Neuronal stem cell (in vitro differentiated cells): ENCODE measurements around the gene DDC.

Experiments used
- DNase-seq: peaks from one replicate; pipeline ENCODE4 v3.0.0-alpha.2; 2013; ENCODE audit warnings: low spot score
- H2AFZ ChIP-seq: one replicate; pipeline ENCODE4 v1.6.1; 2013; ENCODE audit warnings: mild to moderate bottlenecking, low read length, inconsistent platforms
- H2AK5ac ChIP-seq: 2 replicates; pipeline ENCODE4 v1.6.1; 2013; ENCODE audit warnings: low read depth, mild to moderate bottlenecking, inconsistent platforms, low read length, moderate library complexity, mixed read lengths
- H2BK120ac ChIP-seq: 2 replicates; pipeline ENCODE4 v1.6.1; 2013; ENCODE audit warnings: low read depth, mild to moderate bottlenecking, inconsistent platforms, low read length, moderate library complexity, mixed read lengths
- H2BK12ac ChIP-seq: one replicate; pipeline ENCODE4 v1.6.1; 2013; ENCODE audit warnings: low read length, inconsistent platforms
- H2BK15ac ChIP-seq: 2 replicates; pipeline ENCODE4 v1.6.1; 2013; ENCODE audit warnings: mild to moderate bottlenecking, low read length, inconsistent platforms, mixed read lengths
- H2BK5ac ChIP-seq: one replicate; pipeline ENCODE4 v1.6.1; 2013; ENCODE audit warnings: inconsistent platforms, mild to moderate bottlenecking, low read length, moderate library complexity
- H3K14ac ChIP-seq: one replicate; pipeline ENCODE4 v1.6.1; 2013; ENCODE audit warnings: low read length, inconsistent platforms
- H3K18ac ChIP-seq: 2 replicates; pipeline ENCODE4 v1.6.1; 2013; ENCODE audit warnings: low read length, inconsistent platforms
- H3K23ac ChIP-seq: 2 replicates; pipeline ENCODE4 v1.6.1; 2013; ENCODE audit warnings: low read depth, mild to moderate bottlenecking, mixed read lengths, low read length, inconsistent platforms; ENCODE audit not compliant: poor library complexity
- H3K27ac ChIP-seq: replicated peaks from 3 replicates; pipeline ENCODE4 v1.5.1; 2013; ENCODE audit warnings: low read length, inconsistent platforms
- H3K27me3 ChIP-seq, 3 experiments: 2 replicates each; pipeline ENCODE4 v1.6.1; 2013; ENCODE audit warnings: low read length in 3 of 3, mild to moderate bottlenecking in 2 of 3, inconsistent platforms in 1 of 3, low read depth in 1 of 3, mixed read lengths in 1 of 3, moderate library complexity in 1 of 3; ENCODE audit not compliant: control insufficient read depth in 3 of 3, insufficient read depth in 3 of 3
- H3K36me3 ChIP-seq, 2 donors: replicated peaks in 1 of 2; 2 replicates each; pipeline ENCODE4 v1.6.1; 2013; ENCODE audit warnings: low read length in 2 of 2; ENCODE audit not compliant: control insufficient read depth in 2 of 2, insufficient read depth in 2 of 2
- H3K4ac ChIP-seq: 2 replicates; pipeline ENCODE4 v1.6.1; 2013; ENCODE audit warnings: inconsistent platforms, mild to moderate bottlenecking, low read length, moderate library complexity
- H3K4me1 ChIP-seq, 2 donors: 1 replicate in 1 of 2; 2 replicates in 1 of 2; pipeline ENCODE4 v1.6.1; 2013; ENCODE audit warnings: low read length in 2 of 2, low read depth in 1 of 2; ENCODE audit not compliant: control insufficient read depth in 2 of 2, insufficient read depth in 1 of 2
- H3K4me2 ChIP-seq: one replicate; pipeline ENCODE4 v1.6.1; 2013; ENCODE audit warnings: mild to moderate bottlenecking, low read length, inconsistent platforms; ENCODE audit not compliant: insufficient read depth, poor library complexity, severe bottlenecking
- H3K4me3 ChIP-seq, 2 donors: 2 replicates each; pipeline ENCODE4 v1.5.1; 2013; ENCODE audit warnings: low read length in 2 of 2, mild to moderate bottlenecking in 2 of 2, inconsistent platforms in 1 of 2, moderate library complexity in 1 of 2
- H3K79me1 ChIP-seq: one replicate; pipeline ENCODE4 v1.6.1; 2013; ENCODE audit warnings: low read depth, mild to moderate bottlenecking, inconsistent platforms, low read length, moderate library complexity
- H3K9ac ChIP-seq: one replicate; pipeline ENCODE4 v1.6.1; 2013; ENCODE audit warnings: mild to moderate bottlenecking, low read depth, low read length, inconsistent platforms; ENCODE audit not compliant: poor library complexity
- H3K9me3 ChIP-seq, 2 donors: replicated peaks in 1 of 2; 2 replicates each; pipeline versions ENCODE3 to v1.6.1; 2013; ENCODE audit warnings: low read length in 2 of 2, mild to moderate bottlenecking in 2 of 2, inconsistent platforms in 1 of 2, low read depth in 1 of 2, mixed read lengths in 1 of 2, moderate library complexity in 1 of 2; ENCODE audit not compliant: control insufficient read depth in 2 of 2, insufficient read depth in 1 of 2
- H4K8ac ChIP-seq: one replicate; pipeline ENCODE4 v1.6.1; 2013; ENCODE audit warnings: low read depth, mild to moderate bottlenecking, inconsistent platforms, low read length, moderate library complexity
- H4K91ac ChIP-seq: one replicate; pipeline ENCODE4 v1.6.1; 2013; ENCODE audit warnings: low read length, low read depth, mild to moderate bottlenecking, inconsistent platforms; ENCODE audit not compliant: poor library complexity
- WGBS, 2 donors: extraction: QIAGEN DNeasy Blood & Tissue Kit; methylation state at CpG; one replicate each; pipeline ENCODE4 v1.1.7; 2013; ENCODE audit warnings: missing lambda C conversion rate in 2 of 2, mixed read lengths in 1 of 2; ENCODE audit not compliant: insufficient read length in 2 of 2, insufficient replicate concordance in 1 of 2; ENCODE audit errors: extremely low coverage in 2 of 2; 5-methylcytosine and 5-hydroxymethylcytosine counted together

The DDC gene

GRCh38 chr7:50418526-50419290 is 146.5 kb downstream of the DDC start:
- no peak overlapping the region for H3K27ac ChIP-seq
- WGBS, 2 donors = no CpG with 5 or more reads among the region's 14 CpGs
- no peak overlapping the region for H3K23ac ChIP-seq
- no peak for DNase-seq
- H3K14ac ChIP-seq = no peak overlapping the region
- no peak overlapping the region for H3K9ac ChIP-seq
- no peak overlapping the region for H2BK120ac ChIP-seq
- H2AK5ac ChIP-seq = no peak overlapping the region
- H3K18ac ChIP-seq = no peak overlapping the region
- H2BK5ac ChIP-seq = no peak overlapping the region
- H3K4me1 ChIP-seq = peaks cover 0 to 4% of the 10 kb centered on the region in 2 donors
- H4K8ac ChIP-seq = no peak overlapping the region
- H3K4me3 ChIP-seq = no peak overlapping the region
- no peaks in the 10 kb centered on the region for H3K9me3 ChIP-seq
- no peak overlapping the region for H3K4me2 ChIP-seq
- H2AFZ ChIP-seq = peak overlapping the region; percentile 17
- peaks cover 0 to 2% (median 0%) of the 10 kb centered on the region in 3 experiments for H3K27me3 ChIP-seq
- H4K91ac ChIP-seq = no peak overlapping the region
- no peak overlapping the region for H3K4ac ChIP-seq
- H3K36me3 ChIP-seq = no peaks in the 10 kb centered on the region
- no peaks in the 10 kb centered on the region for H3K79me1 ChIP-seq
- no peak overlapping the region for H2BK12ac ChIP-seq
- no peak overlapping the region for H2BK15ac ChIP-seq

GRCh38 chr7:50418086-50418515 is 147.1 kb downstream of the DDC start:
- H3K18ac ChIP-seq = no peak overlapping the region
- H3K27ac ChIP-seq = no peak overlapping the region
- peaks cover 0 to 4% of the 10 kb centered on the region in 2 donors for H3K4me1 ChIP-seq
- H2BK12ac ChIP-seq = no peak overlapping the region
- peak overlapping the region; percentile 17 for H2AFZ ChIP-seq
- H3K9me3 ChIP-seq = no peaks in the 10 kb centered on the region
- no CpG with 5 or more reads among the region's 4 CpGs for WGBS, 2 donors
- no peaks in the 10 kb centered on the region for H3K79me1 ChIP-seq
- H3K9ac ChIP-seq = no peak overlapping the region
- H3K4me3 ChIP-seq = no peak overlapping the region
- peaks cover 0 to 2% (median 0%) of the 10 kb centered on the region in 3 experiments for H3K27me3 ChIP-seq
- H2BK5ac ChIP-seq = no peak overlapping the region
- no peaks in the 10 kb centered on the region for H3K36me3 ChIP-seq
- H4K91ac ChIP-seq = no peak overlapping the region
- H4K8ac ChIP-seq = no peak overlapping the region
- no peak overlapping the region for H3K23ac ChIP-seq
- no peak overlapping the region for H2AK5ac ChIP-seq
- H2BK15ac ChIP-seq = no peak overlapping the region
- DNase-seq = peak; percentile 60
- no peak overlapping the region for H3K4me2 ChIP-seq
- no peak overlapping the region for H3K4ac ChIP-seq
- no peak overlapping the region for H2BK120ac ChIP-seq
- H3K14ac ChIP-seq = no peak overlapping the region

- no CpG with 5 or more reads among the region's 7 CpGs for WGBS, 2 donors
- H3K23ac ChIP-seq = no peak overlapping the region
- no peak overlapping the region for H2BK120ac ChIP-seq
Observed at GRCh38 chr7:50416527-50417182, 148.6 kb downstream of the DDC start.

GRCh38 chr7:50415844-50416364 is 149.3 kb downstream of the DDC start:
- H3K18ac ChIP-seq = no peak overlapping the region
- WGBS, 2 donors = no CpG with 5 or more reads among the region's 6 CpGs
- H3K23ac ChIP-seq = no peak overlapping the region
- H2BK15ac ChIP-seq = no peak overlapping the region
- no peak overlapping the region for H4K91ac ChIP-seq
- H3K4me2 ChIP-seq = no peak overlapping the region
- H2BK12ac ChIP-seq = no peak overlapping the region
- H3K4me1 ChIP-seq = no peaks in the 10 kb centered on the region
- H3K4me3 ChIP-seq = no peak overlapping the region
- H4K8ac ChIP-seq = no peak overlapping the region
- H3K79me1 ChIP-seq = no peaks in the 10 kb centered on the region
- no peak overlapping the region for H3K9ac ChIP-seq
- H2BK120ac ChIP-seq = no peak overlapping the region
- no peaks in the 10 kb centered on the region for H3K9me3 ChIP-seq
- no peak overlapping the region for H2AK5ac ChIP-seq
- no peak overlapping the region for H3K4ac ChIP-seq
- no peak overlapping the region for H3K27ac ChIP-seq
- no peak for DNase-seq
- no peak overlapping the region for H2AFZ ChIP-seq
- peaks cover 0 to 2% (median 0%) of the 10 kb centered on the region in 3 experiments for H3K27me3 ChIP-seq
- H3K36me3 ChIP-seq = no peaks in the 10 kb centered on the region
- no peak overlapping the region for H3K14ac ChIP-seq
- H2BK5ac ChIP-seq = no peak overlapping the region

More at GRCh38 chr7:50416527-50417182, 148.6 kb downstream of the DDC start:
- H4K8ac ChIP-seq = no peak overlapping the region
- H2BK12ac ChIP-seq = no peak overlapping the region
- no peaks in the 10 kb centered on the region for H3K79me1 ChIP-seq
- H3K9me3 ChIP-seq = no peaks in the 10 kb centered on the region
- no peak overlapping the region for H3K9ac ChIP-seq
- H3K36me3 ChIP-seq = no peaks in the 10 kb centered on the region
- H2BK5ac ChIP-seq = no peak overlapping the region
- no peak overlapping the region for H2AFZ ChIP-seq
- no peak overlapping the region for H2BK15ac ChIP-seq
- H3K4me2 ChIP-seq = no peak overlapping the region
- H3K4me3 ChIP-seq = no peak overlapping the region
- H3K4me1 ChIP-seq = peaks cover 0 to 2% of the 10 kb centered on the region in 2 donors
- no peak overlapping the region for H3K27ac ChIP-seq
- no peak for DNase-seq
- H3K18ac ChIP-seq = no peak overlapping the region
- no peak overlapping the region for H3K14ac ChIP-seq
- peaks cover 0 to 2% (median 0%) of the 10 kb centered on the region in 3 experiments for H3K27me3 ChIP-seq
- no peak overlapping the region for H2AK5ac ChIP-seq
- no peak overlapping the region for H3K4ac ChIP-seq
- no peak overlapping the region for H4K91ac ChIP-seq
